ENCODE data around the gene ABHD1. TPM values are rescaled to one million over a fixed set of nuclear protein-coding genes. Genes with fewer than 3 reads are reported as not detected.

The ABHD1 gene
- total RNA-seq, 1 donor from 2014 or later: not detected

DNA sequence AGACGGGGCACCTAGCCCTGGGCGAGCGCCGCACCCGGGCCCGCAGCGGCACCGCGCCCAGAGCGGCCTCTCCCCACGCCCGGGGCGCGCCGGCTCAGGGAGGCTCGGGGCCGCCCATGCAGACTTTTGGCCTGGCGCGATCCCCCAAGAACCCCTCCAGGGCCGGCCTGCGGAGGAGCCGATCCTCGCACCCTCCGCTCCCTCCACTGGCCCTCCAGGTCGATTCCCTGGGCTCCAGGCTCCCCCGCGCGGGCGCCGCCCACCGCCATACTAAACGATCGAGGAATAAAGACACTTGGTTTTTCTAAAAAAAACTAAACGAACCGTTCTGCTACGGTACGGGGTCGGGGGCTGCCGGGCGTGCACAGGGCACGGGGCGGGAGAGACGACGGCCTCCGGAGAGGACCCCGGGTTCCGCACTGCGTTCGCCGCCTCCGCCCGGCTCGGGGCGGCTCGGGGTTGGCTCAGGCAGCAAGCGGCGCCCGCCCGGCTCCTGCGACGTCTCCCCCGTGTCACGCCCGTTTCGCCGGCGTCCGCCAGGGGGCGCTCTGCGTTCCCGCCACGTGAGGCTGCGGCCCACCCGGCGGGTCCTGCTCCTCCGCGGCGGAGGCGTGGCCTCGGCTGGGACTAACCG lies 37.4 kb upstream of the ABHD1 start:
- H3K27me3 ChIP-seq (ENCODE audit: control insufficient read depth, insufficient read depth, low read length): no peaks in the 10 kb centered on the region
- TF ChIP-seq, protein P1, sequence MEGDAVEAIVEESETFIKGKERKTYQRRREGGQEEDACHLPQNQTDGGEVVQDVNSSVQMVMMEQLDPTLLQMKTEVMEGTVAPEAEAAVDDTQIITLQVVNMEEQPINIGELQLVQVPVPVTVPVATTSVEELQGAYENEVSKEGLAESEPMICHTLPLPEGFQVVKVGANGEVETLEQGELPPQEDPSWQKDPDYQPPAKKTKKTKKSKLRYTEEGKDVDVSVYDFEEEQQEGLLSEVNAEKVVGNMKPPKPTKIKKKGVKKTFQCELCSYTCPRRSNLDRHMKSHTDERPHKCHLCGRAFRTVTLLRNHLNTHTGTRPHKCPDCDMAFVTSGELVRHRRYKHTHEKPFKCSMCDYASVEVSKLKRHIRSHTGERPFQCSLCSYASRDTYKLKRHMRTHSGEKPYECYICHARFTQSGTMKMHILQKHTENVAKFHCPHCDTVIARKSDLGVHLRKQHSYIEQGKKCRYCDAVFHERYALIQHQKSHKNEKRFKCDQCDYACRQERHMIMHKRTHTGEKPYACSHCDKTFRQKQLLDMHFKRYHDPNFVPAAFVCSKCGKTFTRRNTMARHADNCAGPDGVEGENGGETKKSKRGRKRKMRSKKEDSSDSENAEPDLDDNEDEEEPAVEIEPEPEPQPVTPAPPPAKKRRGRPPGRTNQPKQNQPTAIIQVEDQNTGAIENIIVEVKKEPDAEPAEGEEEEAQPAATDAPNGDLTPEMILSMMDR (IDR thresholded peaks at IDR 0.05; ENCODE audit: insufficient read depth, low read length, severe bottlenecking): peak; percentile 88
- H3K4me3 ChIP-seq (ENCODE audit: low read depth, low read length): peak overlapping the region; percentile 64
- H3K36me3 ChIP-seq (ENCODE audit: control insufficient read depth, insufficient read depth, low read length): no peaks in the 10 kb centered on the region
- no peak for FAIRE-seq
- DNase-seq (ENCODE audit: low read depth): peak; percentile 80

DNA sequence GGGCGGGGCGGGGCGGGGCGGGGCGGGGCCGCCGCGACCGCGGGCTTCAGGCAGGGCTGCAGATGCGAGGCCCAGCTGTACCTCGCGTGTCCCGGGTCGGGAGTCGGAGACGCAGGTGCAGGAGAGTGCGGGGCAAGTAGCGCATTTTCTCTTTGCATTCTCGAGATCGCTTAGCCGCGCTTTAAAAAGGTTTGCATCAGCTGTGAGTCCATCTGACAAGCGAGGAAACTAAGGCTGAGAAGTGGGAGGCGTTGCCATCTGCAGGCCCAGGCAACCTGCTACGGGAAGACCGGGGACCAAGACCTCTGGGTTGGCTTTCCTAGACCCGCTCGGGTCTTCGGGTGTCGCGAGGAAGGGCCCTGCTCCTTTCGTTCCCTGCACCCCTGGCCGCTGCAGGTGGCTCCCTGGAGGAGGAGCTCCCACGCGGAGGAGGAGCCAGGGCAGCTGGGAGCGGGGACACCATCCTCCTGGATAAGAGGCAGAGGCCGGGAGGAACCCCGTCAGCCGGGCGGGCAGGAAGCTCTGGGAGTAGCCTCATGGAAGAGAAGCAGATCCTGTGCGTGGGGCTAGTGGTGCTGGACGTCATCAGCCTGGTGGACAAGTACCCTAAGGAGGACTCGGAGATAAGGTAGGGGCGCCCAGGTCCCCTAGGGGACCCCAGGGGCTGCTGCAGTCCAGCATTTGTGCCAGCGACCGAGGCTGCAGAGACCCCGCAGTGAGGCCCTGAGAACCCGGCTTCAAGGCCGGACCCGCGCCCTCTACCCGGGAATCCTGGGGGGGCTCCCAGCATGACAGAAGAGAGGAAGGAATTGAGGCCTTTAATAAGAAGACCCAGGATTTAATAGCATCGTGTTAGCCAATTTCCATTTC lies 36.7 kb upstream of the ABHD1 start, which contains the start of gene KHK:
TSS of gene KHK (plus strand) at position 49 of the 870 bp plus-strand sequence. CDS start at position 537, 488 bp downstream.
- Histone ChIP-seq H3K36me3 (ENCODE audit: control insufficient read depth, insufficient read depth, low read length) (no peaks in the 10 kb centered on the region), H3K4me3 (ENCODE audit: low read depth, low read length) (peak within 1 kb of the TSS; percentile 64), H3K27me3 (ENCODE audit: control insufficient read depth, insufficient read depth, low read length) (no peaks in the 10 kb centered on the region)
- DNase-seq (ENCODE audit: low read depth) (peak; percentile 38), FAIRE-seq (no peak)
- TF ChIP-seq, protein P1 (IDR thresholded peaks at IDR 0.05; ENCODE audit: insufficient read depth, low read length, severe bottlenecking): no peak

DNA sequence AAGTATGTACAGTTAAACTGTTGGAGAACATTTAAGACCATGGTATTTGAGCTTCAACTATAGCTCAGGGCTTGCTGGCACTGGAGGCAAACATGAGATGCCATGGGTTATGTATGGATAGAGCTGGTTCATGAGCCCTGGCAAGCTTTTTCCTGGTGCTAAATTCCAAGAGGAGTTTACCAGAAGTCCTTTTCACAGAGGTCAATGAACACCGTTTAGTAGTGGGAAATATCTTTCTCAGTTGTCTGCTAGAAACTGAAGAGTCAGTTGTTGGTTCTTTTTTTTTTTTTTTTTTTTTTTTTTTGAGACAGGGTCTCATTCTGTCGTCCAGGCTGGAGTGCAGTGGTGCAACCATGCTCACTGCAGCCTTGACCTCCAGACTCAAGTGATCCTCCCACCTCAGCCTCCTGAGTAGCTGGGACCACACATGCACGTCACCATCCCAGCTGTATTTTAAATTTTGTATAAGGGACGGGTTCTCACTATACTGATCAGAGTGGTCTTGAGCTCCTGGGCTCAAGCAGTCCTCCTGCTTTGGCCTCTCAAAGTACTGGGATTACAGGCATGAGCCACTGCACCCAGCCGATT lies 35.7 kb upstream of the ABHD1 start:
- FAIRE-seq (no peak), DNase-seq (ENCODE audit: low read depth) (no peak)
- H3K4me3 ChIP-seq (ENCODE audit: low read depth, low read length): no peak overlapping the region
- no peaks in the 10 kb centered on the region for H3K27me3 ChIP-seq (ENCODE audit: control insufficient read depth, insufficient read depth, low read length)
- TF ChIP-seq, protein P1 (IDR thresholded peaks at IDR 0.05; ENCODE audit: insufficient read depth, low read length, severe bottlenecking): no peak
- no peaks in the 10 kb centered on the region for H3K36me3 ChIP-seq (ENCODE audit: control insufficient read depth, insufficient read depth, low read length)

DNA sequence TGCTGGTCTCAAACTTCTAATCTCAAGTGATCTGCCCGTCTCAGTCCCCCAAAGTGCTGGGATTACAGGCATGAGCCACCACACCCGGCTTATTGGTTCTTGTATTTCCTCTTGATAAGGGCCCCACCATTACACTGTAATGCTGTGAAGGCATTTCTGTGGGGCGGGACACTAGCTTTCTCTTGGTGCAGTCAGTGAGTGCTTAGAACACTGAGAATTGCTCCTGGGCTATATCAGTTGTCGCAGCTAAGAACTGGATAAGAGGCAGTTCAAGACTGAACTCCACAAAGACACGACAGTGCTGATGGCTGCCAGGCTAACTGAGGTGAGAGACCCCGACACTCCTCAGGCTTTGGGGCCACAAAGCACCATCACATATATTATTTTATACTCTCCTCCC lies 35.0 kb upstream of the ABHD1 start:
- TF ChIP-seq, protein P1 (IDR thresholded peaks at IDR 0.05; ENCODE audit: insufficient read depth, low read length, severe bottlenecking): no peak
- no peak for DNase-seq (ENCODE audit: low read depth)
- no peak for FAIRE-seq
- Histone ChIP-seq H3K27me3 (ENCODE audit: control insufficient read depth, insufficient read depth, low read length) (no peaks in the 10 kb centered on the region), H3K36me3 (ENCODE audit: control insufficient read depth, insufficient read depth, low read length) (no peaks in the 10 kb centered on the region), H3K4me3 (ENCODE audit: low read depth, low read length) (no peak overlapping the region)

DNA sequence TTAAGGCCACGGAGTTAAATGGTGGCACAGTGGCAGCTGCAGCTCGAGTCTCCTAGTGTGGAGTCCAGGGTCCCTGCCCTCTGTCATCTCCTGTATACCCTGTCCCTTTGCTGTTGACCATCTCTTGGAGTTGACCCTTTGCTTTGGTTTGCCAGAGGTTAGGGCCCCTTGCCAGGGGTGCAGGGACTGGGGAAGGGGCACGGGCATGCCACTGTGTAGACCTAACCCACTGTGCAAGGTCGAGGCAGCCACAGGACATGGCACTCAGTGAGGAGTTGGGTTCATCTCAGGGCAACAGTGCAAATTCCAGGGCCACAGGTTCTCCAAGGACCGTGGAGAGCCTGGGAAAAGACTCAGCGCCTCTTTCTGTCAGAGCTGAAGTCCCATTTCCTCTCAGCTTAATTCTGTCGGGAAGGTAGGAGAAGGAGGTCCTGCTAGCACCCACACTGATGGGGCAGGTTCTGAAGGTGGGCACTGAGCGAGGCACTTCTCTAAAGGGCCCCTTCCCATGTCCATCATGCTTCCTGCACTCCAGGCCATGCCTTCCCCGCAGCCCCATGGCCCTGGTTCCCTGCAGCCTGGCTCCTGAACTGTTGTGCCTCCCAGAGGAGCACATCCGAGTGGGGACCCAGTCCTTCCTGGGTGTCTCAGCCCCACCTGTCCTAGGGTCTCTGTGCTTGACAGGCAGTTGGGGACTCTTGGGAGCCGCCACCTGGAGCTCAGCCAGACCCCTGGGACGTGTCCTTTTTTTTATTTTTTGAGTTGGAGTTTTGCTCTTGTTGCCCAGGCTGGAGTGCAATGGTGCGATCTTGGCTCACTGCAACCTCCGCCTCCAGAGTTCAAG lies 34.3 kb upstream of the ABHD1 start:
- DNase-seq (ENCODE audit: low read depth) (no peak), FAIRE-seq (no peak)
- TF ChIP-seq, protein P1 (IDR thresholded peaks at IDR 0.05; ENCODE audit: insufficient read depth, low read length, severe bottlenecking): no peak
- Histone ChIP-seq H3K4me3 (ENCODE audit: low read depth, low read length) (no peak overlapping the region), H3K36me3 (ENCODE audit: control insufficient read depth, insufficient read depth, low read length) (no peaks in the 10 kb centered on the region), H3K27me3 (ENCODE audit: control insufficient read depth, insufficient read depth, low read length) (no peaks in the 10 kb centered on the region)
